Jurkat, Clone E6-1 (cell line): ENCODE measurements around the gene CAND2. TPM values are rescaled to one million over a fixed set of nuclear protein-coding genes. Genes with fewer than 3 reads are reported as not detected.
A peak's percentile ranks its signal among the peaks of the same experiment; 100 is the strongest.

Experiments used
- DNase-seq: peaks from one replicate; pipeline ENCODE4 v3.0.0-alpha.2; 2011; ENCODE audit warnings: low read depth, low spot score
- H3K4me3 ChIP-seq: 2 replicates; pipeline ENCODE4 v1.5.1; 2011; ENCODE audit warnings: mild to moderate bottlenecking, low read length, control low read depth, moderate library complexity
- polyA plus RNA-seq: library from polyadenylated mRNA; unstranded; fragments of >200 nt; gene quantifications from one replicate; pipeline ENCODE4 v1.2.1, GENCODE V29; 2012; ENCODE audit warnings: missing spikeins; ENCODE audit not compliant: insufficient read length, insufficient read depth

The CAND2 gene
- 10.9 TPM for polyA plus RNA-seq

DNA sequence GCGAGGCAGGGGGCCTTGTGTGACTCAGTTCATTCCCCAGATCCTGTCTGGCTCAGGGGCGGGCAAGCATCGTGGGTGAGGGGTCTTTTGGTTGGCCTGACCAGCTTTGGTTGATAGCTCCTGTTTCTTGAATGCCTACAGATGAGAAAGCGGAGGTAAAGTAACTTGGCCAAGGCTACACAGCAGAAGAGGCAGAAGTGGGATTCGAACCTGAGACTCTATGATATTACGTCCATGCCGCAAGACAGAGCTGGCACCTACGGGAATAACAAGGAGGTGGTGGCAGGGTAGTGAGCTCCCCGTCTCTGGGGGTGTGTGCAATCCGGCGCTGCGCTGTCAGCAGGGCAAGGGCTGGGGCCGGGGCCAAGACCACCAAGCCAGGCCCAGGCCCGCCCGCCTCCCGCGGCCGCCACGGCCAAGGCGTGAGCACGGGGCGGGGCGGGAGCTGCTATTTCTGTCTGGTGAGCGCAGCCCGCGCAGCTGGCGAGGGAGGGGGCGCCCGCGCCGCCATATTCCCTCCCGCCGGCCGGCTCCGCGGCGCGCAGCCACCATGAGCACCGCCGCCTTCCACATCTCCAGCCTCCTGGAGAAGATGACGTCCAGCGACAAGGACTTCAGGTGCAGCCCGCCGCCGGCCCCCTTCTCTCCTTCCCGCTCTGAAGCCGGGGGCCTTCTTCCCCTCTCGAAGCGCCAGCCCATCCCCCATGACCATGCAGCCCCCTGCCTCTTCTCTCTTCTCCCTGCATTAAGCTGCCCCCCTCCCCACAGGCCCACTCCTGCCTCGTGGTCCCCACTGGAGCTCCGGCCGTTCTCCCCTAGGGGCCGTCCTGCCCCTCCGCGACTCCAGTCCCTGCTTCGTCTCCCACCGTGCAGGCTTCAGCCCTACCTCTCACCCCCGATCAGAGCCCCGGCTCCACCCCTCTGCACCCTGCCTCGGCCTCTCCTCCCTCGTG lies at the start of gene CAND2:
TSS of gene CAND2 (plus strand) at position 510 of the 953 bp plus-strand sequence. CDS start at position 551, 41 bp downstream.
- H3K4me3 ChIP-seq: peak within 1 kb of the TSS; percentile 65
- peak; percentile 25 for DNase-seq

GRCh38 chr3:12748477-12748876 lies 48.0 kb upstream of the CAND2 start:
- DNase-seq: no peak
- H3K4me3 ChIP-seq: no peak overlapping the region

GRCh38 chr3:12750223-12750622 lies 46.3 kb upstream of the CAND2 start:
- H3K4me3 ChIP-seq: no peak overlapping the region
- no peak for DNase-seq

DNA sequence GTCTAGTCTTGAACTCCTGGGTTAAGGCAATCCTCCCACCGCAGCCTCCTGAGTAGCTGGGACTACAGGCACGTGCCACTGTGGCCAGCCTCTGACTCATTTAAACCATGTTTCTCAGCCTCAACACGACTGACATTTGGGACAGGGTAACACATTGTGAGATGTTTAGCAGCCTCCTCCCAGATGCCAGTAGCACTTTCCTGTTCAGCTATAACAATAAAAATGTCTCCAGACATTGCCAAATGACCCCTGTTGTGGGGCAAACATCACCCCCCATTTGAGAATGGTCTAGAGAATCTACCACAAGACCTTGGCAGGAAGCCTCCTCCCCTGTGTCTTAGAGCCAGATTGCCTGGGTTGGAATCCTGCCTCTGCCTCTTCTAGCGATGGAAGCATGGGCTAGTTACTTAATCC lies 45.8 kb upstream of the CAND2 start:
- DNase-seq: no peak
- H3K4me3 ChIP-seq: no peak overlapping the region

DNA sequence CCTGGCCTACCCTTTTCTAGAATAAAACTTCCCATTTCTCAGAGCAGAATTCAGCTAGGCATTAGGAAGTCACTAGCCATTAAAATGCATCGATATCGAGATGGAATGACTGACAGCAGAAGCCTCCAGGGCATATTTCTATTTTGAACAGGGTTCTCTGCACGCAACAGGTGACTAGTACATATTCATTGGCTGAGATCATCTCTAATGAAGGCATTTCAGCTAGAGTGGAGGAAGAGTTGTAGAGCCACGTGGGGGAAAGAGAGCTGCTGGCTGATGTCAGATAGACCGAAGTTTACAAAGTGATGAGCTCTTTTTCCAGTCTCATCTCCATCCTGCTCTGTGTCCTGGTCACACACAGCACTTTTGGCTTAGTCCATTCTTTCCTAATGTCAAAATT lies 44.9 kb upstream of the CAND2 start:
- DNase-seq: no peak
- no peak overlapping the region for H3K4me3 ChIP-seq

DNA sequence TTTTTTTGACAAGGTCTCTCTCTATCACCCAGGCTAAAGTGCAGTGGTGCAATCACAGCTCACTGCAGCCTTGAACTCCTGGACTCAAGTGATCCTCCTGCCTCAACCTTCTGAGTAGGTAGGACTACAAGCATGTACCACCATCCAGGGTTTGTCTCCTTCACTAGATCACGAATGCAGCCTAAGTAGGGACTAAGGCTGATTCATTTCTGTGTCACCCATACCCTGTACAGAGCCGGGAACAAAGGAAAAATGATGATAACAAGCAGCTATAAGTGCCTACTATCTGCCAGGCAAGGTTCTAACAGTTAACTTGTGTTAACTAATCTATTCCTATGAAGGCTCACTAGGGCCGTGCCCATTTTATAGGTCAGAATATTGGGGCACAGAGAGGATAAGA lies 44.4 kb upstream of the CAND2 start:
- no peak overlapping the region for H3K4me3 ChIP-seq
- no peak for DNase-seq

GRCh38 chr3:12752809-12753208 lies 43.7 kb upstream of the CAND2 start:
- no peak overlapping the region for H3K4me3 ChIP-seq
- no peak for DNase-seq

- no peak for DNase-seq
- H3K4me3 ChIP-seq: no peak overlapping the region
Measured at GRCh38 chr3:12753275-12754028, 43.0 kb upstream of the CAND2 start.

GRCh38 chr3:12754313-12754712 lies 42.2 kb upstream of the CAND2 start:
- no peak for DNase-seq
- no peak overlapping the region for H3K4me3 ChIP-seq

DNA sequence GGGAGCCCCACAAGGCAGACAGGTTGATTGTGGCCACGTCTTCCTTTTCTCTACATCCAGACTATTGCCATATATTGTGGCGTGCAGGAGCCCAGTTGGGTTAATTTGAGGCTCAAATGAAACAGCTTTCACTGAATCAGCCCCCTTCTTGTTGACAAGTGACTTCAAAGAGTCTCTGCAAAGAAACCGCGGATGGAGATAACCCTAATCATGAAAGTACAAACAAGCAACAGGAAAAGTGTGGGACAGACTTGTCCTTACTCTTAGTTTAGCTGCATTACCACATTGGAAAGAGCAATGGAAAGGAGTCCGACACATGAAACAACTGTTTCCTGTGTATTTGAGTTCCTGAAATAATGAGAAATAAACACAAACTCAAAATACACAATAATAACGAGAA lies 40.7 kb upstream of the CAND2 start:
- peak; percentile 58 for DNase-seq
- H3K4me3 ChIP-seq: no peak overlapping the region

DNA sequence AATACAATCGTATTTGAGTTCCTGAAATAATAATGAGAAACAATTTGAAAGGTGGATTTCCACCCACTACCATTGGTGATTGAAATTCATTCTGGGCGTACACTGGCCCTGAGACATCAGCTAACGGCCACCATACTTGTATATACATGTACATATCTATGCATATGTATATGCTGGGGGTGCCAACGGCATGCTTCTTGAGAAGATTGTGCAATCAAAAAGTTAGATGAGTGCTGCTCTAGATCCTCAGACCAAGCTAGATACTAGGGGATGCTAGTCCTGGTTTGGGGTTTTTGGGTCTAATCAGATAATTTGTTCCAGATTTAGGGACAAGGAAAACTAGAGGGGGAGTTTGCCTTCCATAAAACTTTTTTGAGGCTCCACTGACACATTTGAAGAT lies 40.3 kb upstream of the CAND2 start:
- H3K4me3 ChIP-seq: no peak overlapping the region
- no peak for DNase-seq

DNA sequence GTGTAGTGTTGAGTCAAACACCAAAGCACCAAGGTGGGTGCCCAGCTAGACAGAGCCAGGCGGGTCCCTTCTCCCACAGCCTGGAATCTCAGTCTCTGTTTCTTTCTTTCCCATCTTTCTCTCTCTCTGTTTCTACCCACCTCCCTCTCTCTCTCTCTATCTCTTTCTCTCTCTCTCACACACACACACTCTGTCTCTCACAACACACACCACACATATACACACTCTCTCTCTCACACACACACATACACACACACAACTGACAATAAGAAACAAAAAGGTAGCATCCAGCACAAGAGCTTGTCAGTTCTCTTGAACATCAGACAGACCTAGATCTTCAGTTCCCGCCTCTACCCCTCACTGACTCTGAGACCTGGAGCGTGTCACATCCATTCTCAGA lies 39.8 kb upstream of the CAND2 start:
- no peak overlapping the region for H3K4me3 ChIP-seq
- no peak for DNase-seq

DNA sequence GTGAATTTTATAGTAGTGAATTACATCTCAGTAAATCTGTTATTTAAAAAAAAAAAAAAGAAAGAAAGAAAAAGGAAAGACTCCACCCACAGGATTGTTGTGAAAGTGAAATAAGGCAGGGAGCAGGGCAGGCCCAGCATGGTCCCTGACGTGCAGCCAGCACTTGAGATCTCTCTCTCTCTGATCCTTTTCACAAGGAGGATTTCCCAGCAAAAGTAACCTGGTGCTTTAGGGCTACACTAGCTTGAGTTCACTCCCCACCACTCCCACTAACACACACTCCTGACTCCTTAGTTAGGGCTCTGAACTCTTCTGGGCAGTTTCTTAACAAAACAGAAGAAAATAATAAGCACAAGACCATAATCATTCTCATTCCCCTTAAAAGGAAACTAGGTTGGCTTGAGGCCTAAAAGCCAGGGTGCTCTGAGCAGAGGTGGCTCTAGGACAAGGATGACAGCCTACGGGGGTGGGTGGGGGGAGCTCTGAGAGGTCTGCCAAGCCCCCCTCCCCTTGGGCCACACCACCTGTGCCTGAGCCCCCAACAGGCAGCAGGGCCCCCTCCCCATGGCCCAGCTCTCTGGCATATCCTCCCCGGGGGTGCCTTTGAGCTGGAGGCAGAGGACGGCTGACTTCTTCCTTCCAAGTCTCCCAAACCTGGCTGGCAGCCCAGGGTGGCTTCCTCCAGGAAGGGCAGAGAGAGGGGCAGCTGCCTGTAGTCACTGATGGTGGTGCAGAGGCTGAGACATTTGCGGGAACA lies 38.3 kb upstream of the CAND2 start:
- no peak for DNase-seq
- no peak overlapping the region for H3K4me3 ChIP-seq

DNA sequence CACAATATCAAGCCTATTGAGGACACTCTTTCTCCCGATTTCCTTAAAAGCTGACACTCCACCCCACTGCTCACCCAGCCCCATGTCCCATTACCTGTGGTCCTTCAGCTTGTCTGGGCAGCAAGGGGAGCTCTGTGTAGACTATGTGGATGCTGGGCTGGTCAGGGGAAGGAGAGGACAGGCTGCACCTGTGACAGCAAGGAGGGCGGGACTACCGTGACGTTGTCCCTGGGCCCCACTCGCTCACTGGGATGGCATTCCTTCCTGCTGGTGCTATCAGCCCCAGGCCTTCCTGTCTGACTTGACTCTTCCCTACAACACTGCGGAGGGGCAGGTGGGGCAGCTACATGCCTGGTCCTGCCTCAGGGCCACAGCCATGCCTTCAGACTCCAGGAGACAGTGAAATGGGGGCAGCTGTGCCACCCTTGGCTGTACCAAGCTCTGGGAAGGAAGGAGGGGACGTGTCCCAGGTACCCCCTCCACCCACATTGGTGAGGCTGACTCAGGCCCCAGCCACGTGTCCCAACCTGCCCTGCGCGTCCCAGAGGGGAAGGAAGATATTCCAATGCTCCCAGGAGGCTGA lies 37.3 kb upstream of the CAND2 start, which contains the start of gene TMEM40:
TSS of gene TMEM40 (minus strand) at position 163 of the 583 bp plus-strand sequence. CDS start 9,427 bp downstream, outside the sequence.
- no peak for DNase-seq
- H3K4me3 ChIP-seq: no peak within 1 kb of the TSS

DNA sequence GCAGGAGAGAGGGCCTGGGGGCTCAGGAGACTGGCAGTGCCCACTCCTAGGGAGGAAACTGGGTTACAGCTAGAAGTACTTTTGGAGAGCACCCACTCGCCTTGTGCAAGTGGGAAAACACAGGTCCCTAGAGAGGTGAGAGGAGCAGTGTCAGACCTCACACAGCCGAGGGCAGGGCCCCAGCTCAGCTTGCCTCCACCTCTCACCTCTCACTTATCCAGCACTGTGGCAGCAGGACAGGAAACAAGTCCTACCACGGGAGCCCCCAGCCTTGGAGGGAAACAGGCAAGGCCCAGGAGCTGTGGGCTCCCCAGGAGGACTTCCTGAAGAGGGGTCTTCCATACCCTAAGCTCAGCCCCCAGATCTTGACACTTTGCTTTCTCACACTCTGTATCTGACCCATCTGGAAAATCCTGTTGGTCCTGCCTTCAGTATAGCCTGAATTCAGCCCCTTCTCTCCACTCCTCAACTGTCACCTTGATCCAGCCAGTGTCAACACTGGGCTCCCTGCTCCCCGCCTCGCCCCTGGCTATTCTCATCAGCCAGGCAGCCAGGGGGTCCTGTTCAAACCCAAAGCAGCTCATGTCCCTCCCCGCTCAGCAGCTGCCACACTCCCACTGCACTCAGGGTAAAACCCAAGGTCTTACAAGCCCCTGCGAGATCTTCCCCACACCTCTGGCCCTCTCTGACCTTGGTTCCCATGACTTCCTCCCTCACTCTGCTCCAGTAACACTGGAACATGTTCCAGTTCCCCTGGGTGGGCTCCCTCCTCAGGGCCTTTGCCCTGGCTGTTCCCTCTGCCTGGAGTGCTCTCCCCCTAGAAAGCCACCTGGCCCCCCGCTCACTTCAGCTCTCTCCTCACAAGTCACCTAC lies 36.6 kb upstream of the CAND2 start:
- no peak overlapping the region for H3K4me3 ChIP-seq
- no peak for DNase-seq

DNA sequence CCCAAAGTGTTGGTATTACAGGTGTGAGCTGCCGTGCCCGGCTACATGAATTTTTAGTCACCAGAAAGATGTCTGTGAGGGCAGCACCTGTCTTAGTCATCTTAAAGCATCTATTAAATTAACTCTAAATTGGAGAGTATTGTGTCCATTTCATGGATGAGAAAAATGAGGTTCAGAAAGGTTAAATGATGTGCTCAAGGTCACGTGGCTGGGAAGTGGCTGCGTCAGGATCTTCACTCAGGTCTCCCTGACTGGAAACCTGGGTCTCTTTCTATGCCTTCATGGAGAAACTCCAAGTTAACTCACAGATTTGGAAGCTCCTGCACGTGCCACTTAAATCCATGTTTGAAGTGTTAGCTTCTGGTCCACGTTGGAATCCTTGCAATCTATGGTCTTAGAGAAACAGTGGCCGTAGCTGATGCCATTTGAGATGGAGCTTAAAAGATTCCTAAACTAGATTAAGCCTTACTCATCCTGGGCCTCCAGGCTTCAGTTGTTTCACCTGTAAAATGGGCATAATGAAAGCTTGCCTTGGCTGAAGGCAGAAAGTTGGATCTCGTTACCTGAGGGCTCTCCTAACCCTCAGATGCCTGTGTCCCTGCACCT lies 32.2 kb upstream of the CAND2 start:
- no peak overlapping the region for H3K4me3 ChIP-seq
- DNase-seq: no peak

- H3K4me3 ChIP-seq: no peak overlapping the region
- DNase-seq: no peak
Measured at GRCh38 chr3:12766541-12766940, 29.9 kb upstream of the CAND2 start.
